B cell (primary cell): ENCODE measurements around the gene TBC1D1. TPM values are rescaled to one million over a fixed set of nuclear protein-coding genes. Genes with fewer than 3 reads are reported as not detected.

Experiments used
- ATAC-seq: fragments of 200-7000 bp; cut with Tn5 transposase; one replicate; pipeline ENCODE4 v1.10.0; 2021; ENCODE audit warnings: low read depth, mild to moderate bottlenecking, moderate number of reproducible peaks, moderate library complexity
- CTCF ChIA-PET: fragments of 350-600 bp; sonication (Branson Sonifier 250); formaldehyde crosslinking; loops from one replicate; lab custom pipeline; 2021; ENCODE audit warnings: antibody characterized with exemption, inconsistent platforms; lab: Charles Lee
- POLR2A ChIA-PET: fragments of 350-600 bp; sonication (Branson Sonifier 250); formaldehyde crosslinking; loops from one replicate; lab custom pipeline; 2021; ENCODE audit warnings: antibody characterized with exemption; lab: Charles Lee
- DNase-seq: peaks from one replicate; pipeline ENCODE4 v3.0.0; 2013
- H2AFZ ChIP-seq: 2 replicates; pipeline ENCODE4 v1.6.1; 2012; ENCODE audit warnings: mild to moderate bottlenecking, low read depth, low read length; ENCODE audit not compliant: insufficient read depth, poor library complexity, severe bottlenecking
- H3K27ac ChIP-seq, 2 donors: 1 replicate in 1 of 2; 2 replicates in 1 of 2; pipeline ENCODE4 v1.5.1; 2012 to 2013; ENCODE audit warnings: low read length in 2 of 2, mild to moderate bottlenecking in 2 of 2, moderate library complexity in 1 of 2
- H3K27me3 ChIP-seq, 4 experiments: fragments of 200-600 bp in 1 of 4; sonication (generic) in 1 of 4; replicated peaks in 1 of 4; 1 replicate in 2 of 4; 2 replicates in 2 of 4; pipeline versions ENCODE4 v1.6.1 to v1.7.0; 2013 to 2016; ENCODE audit warnings: low read length in 3 of 4, mild to moderate bottlenecking in 2 of 4, mixed read lengths in 1 of 4, moderate library complexity in 1 of 4; ENCODE audit not compliant: insufficient read depth in 4 of 4, control insufficient read depth in 3 of 4; ENCODE audit errors: control extremely low read depth in 1 of 4
- H3K36me3 ChIP-seq, 2 experiments: replicated peaks in 1 of 2; 1 replicate in 1 of 2; 2 replicates in 1 of 2; pipeline versions ENCODE4 v1.6.1 to v1.7.1; 2013; ENCODE audit warnings: low read length in 1 of 2; ENCODE audit not compliant: insufficient read depth in 2 of 2, control insufficient read depth in 1 of 2; ENCODE audit errors: control extremely low read depth in 1 of 2, extremely low read depth in 1 of 2
- H3K4me1 ChIP-seq, 2 donors: fragments of 200-600 bp in 1 of 2; sonication (generic) in 1 of 2; 1 replicate in 1 of 2; 2 replicates in 1 of 2; pipeline versions ENCODE4 v1.5.1 to v1.6.1; 2013 to 2017; ENCODE audit warnings: low read length in 2 of 2; ENCODE audit not compliant: control insufficient read depth in 2 of 2, insufficient read depth in 2 of 2
- H3K4me2 ChIP-seq: replicated peaks from 2 replicates; pipeline ENCODE3; 2012; ENCODE audit warnings: mild to moderate bottlenecking, low read depth, low read length; ENCODE audit not compliant: poor library complexity, severe bottlenecking
- H3K4me3 ChIP-seq, 5 experiments: fragments of 200-600 bp in 1 of 5; sonication (generic) in 1 of 5; 1 replicate in 3 of 5; 2 replicates in 2 of 5; pipeline versions ENCODE4 v1.5.1 to v1.7.0; 2011 to 2016; ENCODE audit warnings: low read length in 4 of 5, mild to moderate bottlenecking in 4 of 5, low read depth in 2 of 5, control low read depth in 1 of 5, moderate library complexity in 1 of 5; ENCODE audit not compliant: insufficient read depth in 1 of 5; ENCODE audit errors: control extremely low read depth in 1 of 5, extremely low read depth in 1 of 5
- H3K79me2 ChIP-seq: fragments of 200-600 bp; sonication (generic); one replicate; pipeline ENCODE4 v1.6.0; 2016; ENCODE audit warnings: low read length; ENCODE audit not compliant: control insufficient read depth, insufficient read depth
- H3K9ac ChIP-seq: fragments of 200-600 bp; sonication (generic); 2 replicates; pipeline ENCODE4 v1.6.1; 2017; ENCODE audit warnings: mild to moderate bottlenecking, low read length, moderate library complexity
- H3K9me3 ChIP-seq, 3 donors: one replicate each; pipeline versions ENCODE4 v1.6.1 to v1.7.1; 2013; ENCODE audit warnings: low read length in 2 of 3; ENCODE audit not compliant: control insufficient read depth in 2 of 3, insufficient read depth in 1 of 3; ENCODE audit errors: control extremely low read depth in 1 of 3
- H4K20me1 ChIP-seq: 2 replicates; pipeline ENCODE4 v1.6.0; 2012; ENCODE audit warnings: mild to moderate bottlenecking, low read length; ENCODE audit not compliant: insufficient read depth, control insufficient read depth, poor library complexity, severe bottlenecking
- H3K27ac Mint-ChIP-seq: one replicate; pipeline ENCODE4 v1.8.0; 2021; ENCODE audit warnings: mixed read lengths
- H3K27me3 Mint-ChIP-seq: one replicate; pipeline ENCODE4 v1.8.0; 2021; ENCODE audit warnings: mixed read lengths
- H3K4me1 Mint-ChIP-seq: one replicate; pipeline ENCODE4 v1.8.0; 2021; ENCODE audit warnings: mixed read lengths
- H3K4me3 Mint-ChIP-seq: one replicate; pipeline ENCODE4 v1.8.0; 2021; ENCODE audit warnings: mixed read lengths
- H3K9me3 Mint-ChIP-seq: one replicate; pipeline ENCODE4 v1.8.0; 2022; ENCODE audit warnings: mixed read lengths; ENCODE audit not compliant: insufficient read depth
- EZH2 ChIP-seq: IDR thresholded peaks from 2 replicates; pipeline ENCODE4 v1.6.1; 2012; ENCODE audit warnings: borderline replicate concordance, low read depth, mild to moderate bottlenecking, moderate library complexity, low read length; ENCODE audit not compliant: insufficient read depth, poor library complexity, severe bottlenecking
- WGBS: methylation state at CpG from one replicate; pipeline ENCODE4 v1.1.5; 2013; ENCODE audit warnings: missing lambda C conversion rate; ENCODE audit not compliant: insufficient coverage; 5-methylcytosine and 5-hydroxymethylcytosine counted together
- intact Hi-C: fragments of 100-400 bp; cut with micrococcal nuclease; formaldehyde crosslinking; loops from one replicate; pipeline ENCODE4 v1.10.0; 2022
- polyA plus RNA-seq: library from polyadenylated mRNA; depleted of rRNA; stranded (reverse); fragments of >200 nt; gene quantifications from 2 replicates; pipeline ENCODE4 v1.2.3, GENCODE V29; 2012
- total RNA-seq, 2 donors: library from RNA; stranded (reverse); fragments of 120-200 nt in 1 of 2; gene quantifications; 1 replicate in 1 of 2; 2 replicates in 1 of 2; pipeline versions ENCODE4 v1.2.3 to v1.2.4, GENCODE V29; 2013 to 2022
- TF ChIP-seq, protein P1 (sequence below): fragments of 200-600 bp; IDR thresholded peaks from one replicate; pipeline ENCODE4 v1.8.0; 2022; ENCODE audit warnings: antibody characterized with exemption, mild to moderate bottlenecking

Gene TBC1D1
- total and polyA plus RNA-seq, 2 donors (not counting 1 experiment from before 2014, with no cell fraction given) = 88.2 to 98.7 TPM

DNA sequence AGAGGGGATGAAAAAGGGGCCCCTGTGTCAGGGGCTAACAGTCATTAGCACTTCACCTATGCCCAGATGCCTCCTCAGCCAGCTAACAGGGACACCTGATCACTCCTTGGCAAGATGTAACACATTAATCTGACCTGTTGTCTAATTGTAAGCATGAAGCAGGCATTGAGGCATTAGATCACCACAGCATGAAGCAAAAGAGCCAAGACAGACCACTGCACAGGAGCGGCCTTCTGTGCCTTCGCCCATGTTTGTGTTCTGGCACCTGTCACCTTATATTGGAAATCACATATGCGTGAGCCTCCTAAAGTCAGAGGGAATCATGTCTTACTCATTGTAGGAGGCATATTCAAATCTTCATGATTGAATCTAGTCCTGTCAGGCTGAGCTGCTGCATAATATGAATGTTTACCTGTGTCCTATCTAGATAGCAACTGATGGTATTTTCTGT, 117.7 kb downstream of the TBC1D1 start:
- H3K9me3 ChIP-seq = no peaks in the 10 kb centered on the region
- POLR2A ChIA-PET = no interaction called here
- ATAC-seq (no peak), DNase-seq (no peak)
- intact Hi-C loops = no loop called here
- H3K9me3 Mint-ChIP-seq = no peaks in the 10 kb centered on the region
- no peaks in the 10 kb centered on the region for H3K27me3 Mint-ChIP-seq
- no peak overlapping the region for H3K4me2 ChIP-seq
- no peak overlapping the region for H3K4me3 Mint-ChIP-seq
- H3K27ac ChIP-seq = no peak overlapping the region
- CTCF ChIA-PET = interaction anchor here (0.9 kb wide), 1 partner anchor 23 kb away, joined by 3 read pairs; no protein-coding TSS in a partner anchor
- peaks cover 84% of the 10 kb centered on the region for H3K79me2 ChIP-seq
- H3K9ac ChIP-seq = no peak overlapping the region
- no peak for TF ChIP-seq EZH2
- TF ChIP-seq, protein P1, sequence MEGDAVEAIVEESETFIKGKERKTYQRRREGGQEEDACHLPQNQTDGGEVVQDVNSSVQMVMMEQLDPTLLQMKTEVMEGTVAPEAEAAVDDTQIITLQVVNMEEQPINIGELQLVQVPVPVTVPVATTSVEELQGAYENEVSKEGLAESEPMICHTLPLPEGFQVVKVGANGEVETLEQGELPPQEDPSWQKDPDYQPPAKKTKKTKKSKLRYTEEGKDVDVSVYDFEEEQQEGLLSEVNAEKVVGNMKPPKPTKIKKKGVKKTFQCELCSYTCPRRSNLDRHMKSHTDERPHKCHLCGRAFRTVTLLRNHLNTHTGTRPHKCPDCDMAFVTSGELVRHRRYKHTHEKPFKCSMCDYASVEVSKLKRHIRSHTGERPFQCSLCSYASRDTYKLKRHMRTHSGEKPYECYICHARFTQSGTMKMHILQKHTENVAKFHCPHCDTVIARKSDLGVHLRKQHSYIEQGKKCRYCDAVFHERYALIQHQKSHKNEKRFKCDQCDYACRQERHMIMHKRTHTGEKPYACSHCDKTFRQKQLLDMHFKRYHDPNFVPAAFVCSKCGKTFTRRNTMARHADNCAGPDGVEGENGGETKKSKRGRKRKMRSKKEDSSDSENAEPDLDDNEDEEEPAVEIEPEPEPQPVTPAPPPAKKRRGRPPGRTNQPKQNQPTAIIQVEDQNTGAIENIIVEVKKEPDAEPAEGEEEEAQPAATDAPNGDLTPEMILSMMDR = no peak
- no peak overlapping the region for H2AFZ ChIP-seq
- no peaks in the 10 kb centered on the region for H3K27me3 ChIP-seq
- peaks cover 60% of the 10 kb centered on the region for H4K20me1 ChIP-seq
- peaks cover 0 to 2% of the 10 kb centered on the region in 2 experiments for H3K36me3 ChIP-seq
- 71% methylated on average over 1 of the region's 3 CpGs for WGBS
- H3K4me3 ChIP-seq = no peak overlapping the region
- H3K27ac Mint-ChIP-seq = no peak overlapping the region
- peaks cover 0 to 9% of the 10 kb centered on the region in 2 donors for H3K4me1 ChIP-seq
- peaks cover 50% of the 10 kb centered on the region for H3K4me1 Mint-ChIP-seq

DNA sequence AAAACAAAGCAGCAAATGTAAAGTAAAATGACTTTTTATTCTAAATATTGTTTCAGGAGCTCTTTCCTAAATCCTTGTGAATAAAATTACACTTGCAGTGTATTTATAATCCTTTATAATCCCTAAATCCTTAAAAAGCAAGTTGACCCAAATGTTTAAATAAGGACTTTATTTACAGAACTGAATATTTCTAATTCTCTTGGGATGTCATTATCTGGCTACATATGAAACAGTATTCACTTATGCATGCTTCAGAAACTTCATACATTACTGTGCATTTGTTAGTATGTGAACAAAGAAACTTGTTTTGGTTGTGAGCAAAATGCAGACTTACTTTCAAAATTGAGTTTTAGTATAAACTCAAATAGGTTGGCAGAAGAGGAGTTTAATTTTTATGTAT, 118.5 kb downstream of the TBC1D1 start:
- Mint-ChIP-seq H3K27me3 (no peaks in the 10 kb centered on the region), H3K4me3 (no peak overlapping the region), H3K9me3 (no peaks in the 10 kb centered on the region), H3K4me1 (peaks cover 43% of the 10 kb centered on the region), H3K27ac (no peak overlapping the region)
- Histone ChIP-seq H3K4me3 (no peak overlapping the region), H3K36me3 (peaks cover 2 to 4% of the 10 kb centered on the region in 2 experiments), H3K9ac (no peak overlapping the region), H3K4me2 (no peak overlapping the region), H3K79me2 (peaks cover 84% of the 10 kb centered on the region), H3K4me1 (peaks cover 0 to 5% of the 10 kb centered on the region in 2 donors), H4K20me1 (peaks cover 64% of the 10 kb centered on the region), H2AFZ (no peak overlapping the region), H3K27me3 (no peaks in the 10 kb centered on the region), H3K27ac (no peak overlapping the region), H3K9me3 (no peaks in the 10 kb centered on the region)
- intact Hi-C loops = no loop called here
- no peak for DNase-seq
- ChIA-PET POLR2A (no interaction called here), CTCF (interaction anchor here (0.9 kb wide), 1 partner anchor 22 kb away, joined by 3 read pairs; no protein-coding TSS in a partner anchor)
- TF ChIP-seq, protein P1 = no peak
- no peak for TF ChIP-seq EZH2
- ATAC-seq = no peak
